ENCODE data around the gene CPD. TPM values are rescaled to one million over a fixed set of nuclear protein-coding genes. Genes with fewer than 3 reads are reported as not detected.
"Not testable (repeated sequence)": the region's sequence is repeated elsewhere in the genome, so short reads cannot be mapped to it uniquely, and the experiment has no call there.

The CPD gene
- total and polyA plus RNA-seq, 2 donors from 2014 or later: 11.6 to 139 TPM

GRCh38 chr17:30347488-30347887 is 31.2 kb upstream of the CPD start:
- H3K27ac ChIP-seq (ENCODE audit: low read depth in 2 of 2, low read length in 2 of 2): no peak overlapping the region
- H3K4me1 ChIP-seq (ENCODE audit: control insufficient read depth in 2 of 3, insufficient read depth in 2 of 3, low read depth in 1 of 3, low read length in 3 of 3): peaks cover 0 to 17% (median 16%) of the 10 kb centered on the region in 3 donors
- no peaks in the 10 kb centered on the region for H3K27me3 ChIP-seq (ENCODE audit: control insufficient read depth, insufficient read depth, low read length)
- DNase-seq: no peak
- no peak overlapping the region for H3K9ac ChIP-seq (ENCODE audit: low read length in 3 of 3)
- intact Hi-C loops (cut with DNase I): no loop called here
- TF ChIP-seq, protein P1, sequence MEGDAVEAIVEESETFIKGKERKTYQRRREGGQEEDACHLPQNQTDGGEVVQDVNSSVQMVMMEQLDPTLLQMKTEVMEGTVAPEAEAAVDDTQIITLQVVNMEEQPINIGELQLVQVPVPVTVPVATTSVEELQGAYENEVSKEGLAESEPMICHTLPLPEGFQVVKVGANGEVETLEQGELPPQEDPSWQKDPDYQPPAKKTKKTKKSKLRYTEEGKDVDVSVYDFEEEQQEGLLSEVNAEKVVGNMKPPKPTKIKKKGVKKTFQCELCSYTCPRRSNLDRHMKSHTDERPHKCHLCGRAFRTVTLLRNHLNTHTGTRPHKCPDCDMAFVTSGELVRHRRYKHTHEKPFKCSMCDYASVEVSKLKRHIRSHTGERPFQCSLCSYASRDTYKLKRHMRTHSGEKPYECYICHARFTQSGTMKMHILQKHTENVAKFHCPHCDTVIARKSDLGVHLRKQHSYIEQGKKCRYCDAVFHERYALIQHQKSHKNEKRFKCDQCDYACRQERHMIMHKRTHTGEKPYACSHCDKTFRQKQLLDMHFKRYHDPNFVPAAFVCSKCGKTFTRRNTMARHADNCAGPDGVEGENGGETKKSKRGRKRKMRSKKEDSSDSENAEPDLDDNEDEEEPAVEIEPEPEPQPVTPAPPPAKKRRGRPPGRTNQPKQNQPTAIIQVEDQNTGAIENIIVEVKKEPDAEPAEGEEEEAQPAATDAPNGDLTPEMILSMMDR (IDR thresholded peaks at IDR 0.05; ENCODE audit: borderline replicate concordance, extremely low read depth, insufficient read depth): no peak
- no peaks in the 10 kb centered on the region for H3K9me3 ChIP-seq (ENCODE audit: control insufficient read depth in 2 of 3, insufficient read depth in 1 of 3, low read length in 3 of 3)
- no peak overlapping the region for H3K4me3 ChIP-seq (ENCODE audit: low read length in 3 of 3)
- no peaks in the 10 kb centered on the region for H3K36me3 ChIP-seq (ENCODE audit: control insufficient read depth in 2 of 3, insufficient read depth in 3 of 3, low read length in 3 of 3)
- FAIRE-seq: no peak

DNA sequence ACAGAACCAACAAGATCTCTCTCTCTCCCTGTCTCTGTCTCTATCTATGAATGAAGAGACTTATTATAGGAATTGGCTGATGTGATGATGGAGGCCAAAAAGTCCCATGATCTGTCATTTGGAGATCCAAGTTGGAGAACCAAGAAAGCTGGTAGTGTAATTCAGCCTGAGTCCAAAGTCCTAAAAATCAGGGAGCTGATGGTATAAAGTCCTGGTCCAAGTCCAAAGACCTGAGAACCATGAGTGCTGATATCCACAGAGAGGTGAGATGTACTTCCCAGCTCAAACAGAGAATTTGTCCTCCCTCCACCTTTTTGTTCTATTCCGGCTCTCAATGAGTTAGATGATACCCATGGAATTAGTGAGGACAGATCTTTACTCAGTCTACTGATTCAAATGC is 29.5 kb upstream of the CPD start:
- H3K36me3 ChIP-seq (ENCODE audit: control insufficient read depth in 2 of 3, insufficient read depth in 3 of 3, low read length in 3 of 3): no peaks in the 10 kb centered on the region
- FAIRE-seq (no peak), DNase-seq (no peak)
- TF ChIP-seq, protein P1 (IDR thresholded peaks at IDR 0.05; ENCODE audit: borderline replicate concordance, extremely low read depth, insufficient read depth): no peak
- H3K9ac ChIP-seq (ENCODE audit: low read length in 3 of 3): no peak overlapping the region
- H3K27ac ChIP-seq (ENCODE audit: low read depth in 2 of 2, low read length in 2 of 2): no peak overlapping the region
- H3K4me1 ChIP-seq (ENCODE audit: control insufficient read depth in 2 of 3, insufficient read depth in 2 of 3, low read depth in 1 of 3, low read length in 3 of 3): peaks cover 0 to 12% (median 6%) of the 10 kb centered on the region in 3 donors
- intact Hi-C loops (cut with DNase I): no loop called here
- no peak overlapping the region for H3K4me3 ChIP-seq (ENCODE audit: low read length in 3 of 3)
- H3K9me3 ChIP-seq (ENCODE audit: control insufficient read depth in 2 of 3, insufficient read depth in 1 of 3, low read length in 3 of 3): no peaks in the 10 kb centered on the region
- H3K27me3 ChIP-seq (ENCODE audit: control insufficient read depth, insufficient read depth, low read length): no peaks in the 10 kb centered on the region

DNA sequence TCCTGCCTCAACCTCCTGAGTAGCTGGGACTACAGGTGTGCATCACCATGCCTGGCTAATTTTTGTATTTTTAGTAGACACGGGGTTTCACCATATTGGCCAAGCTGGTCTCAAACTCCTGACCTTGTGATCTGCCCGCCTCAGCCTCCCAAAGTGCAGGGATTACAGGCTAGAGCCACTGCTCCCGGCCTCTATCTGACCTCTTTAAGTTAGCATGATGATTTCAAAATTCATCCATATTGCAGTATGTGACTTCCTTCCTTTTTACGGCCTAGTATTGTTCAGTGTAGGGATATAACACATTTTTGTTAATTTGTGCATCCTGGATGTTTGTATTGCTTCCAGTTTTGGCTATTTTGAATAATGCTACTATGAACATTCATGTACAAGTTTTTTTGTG is 27.5 kb upstream of the CPD start:
- H3K27me3 ChIP-seq (ENCODE audit: control insufficient read depth, insufficient read depth, low read length); H3K9ac ChIP-seq (ENCODE audit: low read length in 3 of 3); H3K4me1 ChIP-seq (ENCODE audit: control insufficient read depth in 2 of 3, insufficient read depth in 2 of 3, low read depth in 1 of 3, low read length in 3 of 3); FAIRE-seq; H3K9me3 ChIP-seq (ENCODE audit: control insufficient read depth in 2 of 3, insufficient read depth in 1 of 3, low read length in 3 of 3); H3K36me3 ChIP-seq (ENCODE audit: control insufficient read depth in 2 of 3, insufficient read depth in 3 of 3, low read length in 3 of 3); H3K27ac ChIP-seq (ENCODE audit: low read depth in 2 of 2, low read length in 2 of 2); H3K4me3 ChIP-seq (ENCODE audit: low read length in 3 of 3); intact Hi-C loops (cut with DNase I); DNase-seq: not testable (repeated sequence)

- no peak for DNase-seq
- H3K4me1 ChIP-seq (ENCODE audit: control insufficient read depth in 2 of 3, insufficient read depth in 2 of 3, low read depth in 1 of 3, low read length in 3 of 3): no peaks in the 10 kb centered on the region
- H3K36me3 ChIP-seq (ENCODE audit: control insufficient read depth in 2 of 3, insufficient read depth in 3 of 3, low read length in 3 of 3): no peaks in the 10 kb centered on the region
- no peaks in the 10 kb centered on the region for H3K9me3 ChIP-seq (ENCODE audit: control insufficient read depth in 2 of 3, insufficient read depth in 1 of 3, low read length in 3 of 3)
- no peak for FAIRE-seq
- no peaks in the 10 kb centered on the region for H3K27me3 ChIP-seq (ENCODE audit: control insufficient read depth, insufficient read depth, low read length)
- intact Hi-C loops (cut with DNase I): no loop called here
- no peak overlapping the region for H3K27ac ChIP-seq (ENCODE audit: low read depth in 2 of 2, low read length in 2 of 2)
- H3K9ac ChIP-seq (ENCODE audit: low read length in 3 of 3): no peak overlapping the region
- TF ChIP-seq, protein P1 (IDR thresholded peaks at IDR 0.05; ENCODE audit: borderline replicate concordance, extremely low read depth, insufficient read depth): no peak
- no peak overlapping the region for H3K4me3 ChIP-seq (ENCODE audit: low read length in 3 of 3)
These were observed 27.0 kb upstream of the CPD start for GRCh38 chr17:30351735-30352134.
